ENCODE data around the gene SLC6A16.

SLC6A16 gene

GRCh38 chr19:49271080-49271753 is 53.8 kb downstream of the SLC6A16 start:
- DNase-seq (ENCODE audit: low read depth), result no peak

DNA sequence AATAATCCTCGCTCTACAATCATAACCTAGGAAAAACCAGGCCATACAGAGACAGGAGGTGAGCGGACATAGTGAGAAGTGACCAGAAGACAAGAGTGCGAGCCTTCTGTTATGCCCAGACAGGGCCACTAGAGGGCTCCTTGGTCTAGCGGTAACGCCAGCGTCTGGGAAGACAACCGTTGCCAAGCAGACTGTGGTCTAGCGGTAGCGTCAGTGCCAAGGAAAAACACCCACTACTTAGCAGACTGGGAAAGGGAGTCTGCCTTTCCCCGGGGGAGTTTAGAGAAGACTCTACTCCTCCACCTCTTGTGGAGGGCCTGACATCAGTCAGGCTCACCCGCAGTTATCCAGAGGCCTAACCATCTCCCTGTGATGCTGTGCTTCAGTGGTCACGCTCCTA is 58.6 kb downstream of the SLC6A16 start:
- peak; percentile 36 for DNase-seq (ENCODE audit: low read depth)

- no peak for DNase-seq (ENCODE audit: low read depth)
These were observed 60.7 kb downstream of the SLC6A16 start for GRCh38 chr19:49264258-49264657.

- DNase-seq (ENCODE audit: low read depth), result no peak
These were observed 63.4 kb downstream of the SLC6A16 start for GRCh38 chr19:49261602-49262001.

GRCh38 chr19:49256691-49257090 is 68.3 kb downstream of the SLC6A16 start:
- no peak for DNase-seq (ENCODE audit: low read depth)

DNA sequence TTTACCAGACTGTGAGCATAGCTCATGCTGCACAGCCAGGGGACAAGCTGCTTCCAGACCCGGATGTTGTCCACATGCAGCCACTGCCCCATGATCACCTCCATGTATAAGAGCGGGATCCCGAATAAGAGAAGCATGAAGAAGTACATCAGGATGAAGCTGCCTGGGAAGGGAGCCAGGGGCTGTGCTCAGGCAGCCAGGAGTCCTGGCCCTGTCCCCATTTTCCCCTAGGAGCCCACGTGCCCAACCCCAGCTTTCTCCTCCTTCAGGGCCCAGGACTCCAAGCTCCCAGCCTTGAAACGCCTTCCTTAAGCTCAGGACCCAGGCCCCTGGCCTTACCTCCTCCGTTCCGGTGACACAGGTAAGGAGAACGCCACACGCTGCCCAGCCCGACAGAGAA is 69.3 kb downstream of the SLC6A16 start:
- no peak for DNase-seq (ENCODE audit: low read depth)

DNA sequence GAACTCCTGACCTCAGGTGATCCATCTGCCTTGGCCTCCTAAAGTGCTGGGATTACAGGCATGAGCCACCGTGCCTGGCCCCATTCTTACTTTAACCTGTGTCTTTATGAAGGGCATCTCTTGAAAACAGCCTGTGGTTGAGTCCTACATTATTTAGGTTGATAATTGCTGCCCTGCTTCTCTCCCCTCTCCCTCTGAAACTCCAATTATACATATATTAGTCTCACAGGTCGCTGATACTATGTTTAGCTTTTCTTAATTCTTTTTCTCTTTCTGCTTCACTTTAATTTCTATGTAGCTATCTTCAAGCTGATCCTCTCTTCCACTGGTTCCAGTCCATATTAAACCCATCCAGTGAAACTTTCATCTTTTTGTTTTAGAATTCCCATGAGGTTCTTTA is 75.1 kb downstream of the SLC6A16 start:
- DNase-seq (ENCODE audit: low read depth), result no peak

DNA sequence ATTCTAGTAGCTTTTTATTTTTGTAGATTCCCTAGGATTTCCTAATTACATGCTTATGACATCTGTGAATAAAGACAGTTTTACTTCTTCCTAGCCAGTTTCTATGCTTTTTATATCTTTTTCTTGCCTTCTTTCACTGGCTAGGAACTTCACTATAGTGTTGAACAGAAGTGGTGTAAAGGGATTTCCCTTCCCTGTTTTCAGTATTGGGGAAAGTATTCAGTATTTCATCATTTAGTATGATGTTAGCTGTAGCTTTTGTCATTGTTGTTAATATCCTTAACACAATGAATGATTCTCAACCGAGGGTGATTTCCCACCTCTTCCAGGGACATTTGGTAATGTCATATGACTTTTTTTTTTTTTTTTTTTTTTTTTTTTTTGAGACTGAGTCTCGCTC is 77.3 kb downstream of the SLC6A16 start:
- DNase-seq (ENCODE audit: low read depth), result no peak

GRCh38 chr19:49244256-49244655 is 80.7 kb downstream of the SLC6A16 start:
- DNase-seq (ENCODE audit: low read depth), result no peak

DNA sequence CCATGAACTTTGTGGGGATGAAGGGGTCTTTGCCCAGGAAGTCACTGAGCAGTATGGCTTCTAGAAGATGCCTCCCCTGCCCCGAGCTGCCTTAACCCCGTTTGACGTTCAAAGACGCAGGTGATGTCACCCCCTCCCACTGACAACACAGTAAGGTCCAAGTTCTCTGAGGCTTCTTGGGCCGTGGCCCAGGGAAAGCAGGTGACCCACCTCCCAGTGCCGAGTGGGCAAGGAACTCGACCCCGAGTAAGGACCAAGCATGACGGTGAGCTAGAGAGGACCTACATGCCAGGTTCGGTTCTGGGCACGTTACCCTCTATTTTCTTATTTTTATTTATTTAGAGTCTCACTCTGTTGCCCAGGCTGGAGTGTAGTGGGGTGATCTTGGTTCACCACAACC is 81.3 kb downstream of the SLC6A16 start:
- no peak for DNase-seq (ENCODE audit: low read depth)

GRCh38 chr19:49243129-49243528 is 81.9 kb downstream of the SLC6A16 start:
- no peak for DNase-seq (ENCODE audit: low read depth)

- no peak for DNase-seq (ENCODE audit: low read depth)
These were observed 83.2 kb downstream of the SLC6A16 start for GRCh38 chr19:49241769-49242168.

Data from stromal cell of bone marrow (primary cell).